GM19351 (cell line): ENCODE measurements around the gene CLDN19.
"Not testable (repeated sequence)": the region's sequence is repeated elsewhere in the genome, so short reads cannot be mapped to it uniquely, and the experiment has no call there.

Source experiments
- ATAC-seq: cut with Tn5 transposase; IDR thresholded peaks from one replicate; pipeline ENCODE4 v1.9.1; 2021; ENCODE audit warnings: mild to moderate bottlenecking, moderate library complexity; ENCODE audit not compliant: unreplicated experiment

The CLDN19 gene

DNA sequence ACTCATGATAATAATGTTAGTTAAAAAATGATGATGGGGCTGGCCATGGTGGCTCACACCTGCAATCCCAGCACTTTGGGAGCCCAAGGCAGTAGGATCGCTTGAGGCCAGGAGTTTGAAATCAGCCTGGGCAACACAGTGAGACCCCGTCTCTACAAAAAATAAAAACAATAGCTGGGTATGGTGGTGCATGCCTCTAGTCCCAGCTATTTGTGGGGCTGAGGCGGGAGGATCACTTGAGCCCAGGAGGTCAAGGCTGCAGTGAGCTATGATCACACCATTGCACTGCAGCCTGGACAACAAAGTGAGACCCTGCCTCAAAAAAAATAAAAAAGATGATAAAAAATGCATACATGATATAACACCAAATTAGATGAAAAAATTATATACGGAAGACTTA, 21.5 kb upstream of the CLDN19 start:
- ATAC-seq: no peak

GRCh38 chr1:42759114-42759513, 19.1 kb upstream of the CLDN19 start:
- ATAC-seq: no peak

DNA sequence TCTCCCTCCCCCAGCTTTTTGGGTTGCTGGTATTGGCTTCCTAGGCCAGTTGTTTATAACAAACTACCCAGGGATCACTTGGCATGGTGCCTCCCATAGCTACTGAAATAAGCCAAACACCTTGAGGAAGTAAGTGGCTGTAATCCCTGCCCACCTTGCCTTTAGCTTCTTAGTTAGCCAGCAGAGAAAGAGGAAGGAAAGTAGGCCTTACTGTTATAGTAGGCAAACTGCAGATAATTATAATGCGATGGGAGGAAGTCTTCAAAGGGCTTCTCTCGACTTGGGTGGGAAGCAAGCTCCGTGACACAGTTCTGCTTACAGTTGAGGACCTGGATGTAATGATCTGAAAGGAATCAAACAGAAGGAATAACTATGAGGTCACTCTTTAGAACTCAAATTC, 18.6 kb upstream of the CLDN19 start:
- no peak for ATAC-seq

DNA sequence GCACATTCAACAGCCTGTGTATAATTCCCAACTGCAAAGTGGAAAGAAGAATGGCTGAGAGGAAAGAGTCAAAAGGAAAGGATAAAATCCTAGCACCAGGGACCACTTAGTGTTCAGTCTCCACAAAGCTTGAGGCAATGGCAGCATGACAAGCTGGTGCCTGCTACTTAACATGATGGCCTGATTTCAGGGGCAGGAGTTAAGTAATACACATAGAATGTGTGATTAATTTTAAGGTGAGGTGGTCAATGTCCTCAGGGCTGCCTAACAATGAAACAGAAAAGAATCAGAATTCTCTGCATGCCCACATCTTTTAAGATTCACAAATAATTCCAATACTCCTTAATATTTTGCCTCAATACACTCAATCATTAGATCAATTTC, 17.8 kb upstream of the CLDN19 start:
- no peak for ATAC-seq

DNA sequence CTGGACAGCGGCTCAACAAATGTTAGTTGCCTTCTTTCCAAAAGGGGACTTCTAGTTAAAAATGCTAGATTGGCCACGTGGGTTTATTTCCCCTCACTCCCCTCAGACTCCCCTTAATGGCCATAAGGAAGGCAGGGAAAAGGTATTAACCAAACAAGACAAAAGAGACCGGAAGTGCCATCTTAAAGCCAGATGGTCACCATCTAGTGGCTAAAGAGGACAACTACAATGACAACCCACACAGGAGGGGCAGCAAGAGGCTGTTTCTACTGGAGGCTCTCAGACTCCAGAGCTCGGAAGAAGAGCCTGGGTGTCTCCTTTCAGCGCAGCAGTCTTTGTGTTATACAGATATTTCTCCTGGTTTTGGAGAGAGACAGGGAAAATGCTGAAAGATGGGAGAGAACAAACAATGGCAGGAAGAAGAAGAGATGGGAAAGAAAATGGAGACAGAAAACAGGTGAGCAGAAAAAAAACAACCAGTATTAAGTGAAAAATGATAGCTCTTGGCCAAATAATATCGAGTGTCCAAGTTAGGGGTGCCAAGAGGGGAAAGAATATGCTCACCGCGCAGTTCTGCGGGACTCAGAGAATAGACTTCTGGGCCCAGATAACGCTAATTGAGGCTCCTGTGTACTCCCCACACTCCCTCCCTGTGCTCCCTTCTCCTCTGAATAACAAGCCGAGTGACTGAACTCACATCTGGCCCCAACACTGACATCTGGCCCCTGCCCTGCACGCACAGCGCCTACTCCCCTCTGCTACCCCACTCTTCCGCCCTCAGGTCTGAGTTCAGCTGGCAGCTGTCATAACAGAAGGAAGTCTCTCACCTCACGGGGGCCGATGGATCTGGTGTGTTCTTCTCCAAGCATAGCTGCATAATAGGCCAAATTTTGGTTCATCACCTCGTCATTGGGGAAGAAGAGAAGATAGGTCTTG, 17.2 kb upstream of the CLDN19 start:
- no peak for ATAC-seq

DNA sequence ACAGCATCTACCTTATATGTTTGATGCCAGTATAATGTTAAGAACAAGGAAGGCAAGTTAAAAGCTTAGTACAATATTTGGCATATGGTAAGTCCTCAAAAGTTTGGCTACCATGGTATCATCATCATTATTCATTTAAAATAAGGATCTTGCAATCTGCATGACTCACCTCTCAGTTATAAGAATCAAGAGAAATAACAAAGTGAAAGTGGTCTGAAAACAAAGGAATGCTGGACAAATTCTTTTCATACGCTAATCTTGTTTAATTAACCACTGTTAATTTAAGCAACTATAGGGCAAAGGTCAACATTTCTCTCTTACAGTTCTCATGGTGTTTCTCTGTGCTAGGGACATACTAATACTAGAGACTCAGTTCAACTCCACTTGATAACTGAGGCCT, 13.0 kb upstream of the CLDN19 start:
- no peak for ATAC-seq

GRCh38 chr1:42752284-42752683, 12.2 kb upstream of the CLDN19 start:
- no peak for ATAC-seq

GRCh38 chr1:42751511-42752070, 11.6 kb upstream of the CLDN19 start:
- not testable (repeated sequence) for ATAC-seq

DNA sequence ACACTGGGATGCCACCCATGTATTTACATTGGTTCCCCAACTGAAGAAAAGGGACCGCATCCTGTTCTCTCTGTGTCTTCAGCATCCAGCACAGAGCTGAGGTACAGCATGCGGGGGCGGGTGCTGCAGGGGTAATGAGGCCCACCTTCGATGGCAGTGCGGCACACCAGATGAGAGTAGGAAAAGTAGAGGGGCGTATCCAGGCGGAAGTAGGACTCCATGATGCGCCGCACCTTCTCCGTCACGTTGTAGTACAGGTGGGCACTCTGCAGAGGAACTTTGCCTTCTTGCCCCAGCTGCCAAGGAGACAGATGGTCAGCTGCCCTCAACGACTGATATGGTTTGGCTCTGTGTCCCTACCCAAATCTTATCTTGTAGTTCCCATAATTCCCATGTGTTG, 10.0 kb upstream of the CLDN19 start:
- no peak for ATAC-seq

DNA sequence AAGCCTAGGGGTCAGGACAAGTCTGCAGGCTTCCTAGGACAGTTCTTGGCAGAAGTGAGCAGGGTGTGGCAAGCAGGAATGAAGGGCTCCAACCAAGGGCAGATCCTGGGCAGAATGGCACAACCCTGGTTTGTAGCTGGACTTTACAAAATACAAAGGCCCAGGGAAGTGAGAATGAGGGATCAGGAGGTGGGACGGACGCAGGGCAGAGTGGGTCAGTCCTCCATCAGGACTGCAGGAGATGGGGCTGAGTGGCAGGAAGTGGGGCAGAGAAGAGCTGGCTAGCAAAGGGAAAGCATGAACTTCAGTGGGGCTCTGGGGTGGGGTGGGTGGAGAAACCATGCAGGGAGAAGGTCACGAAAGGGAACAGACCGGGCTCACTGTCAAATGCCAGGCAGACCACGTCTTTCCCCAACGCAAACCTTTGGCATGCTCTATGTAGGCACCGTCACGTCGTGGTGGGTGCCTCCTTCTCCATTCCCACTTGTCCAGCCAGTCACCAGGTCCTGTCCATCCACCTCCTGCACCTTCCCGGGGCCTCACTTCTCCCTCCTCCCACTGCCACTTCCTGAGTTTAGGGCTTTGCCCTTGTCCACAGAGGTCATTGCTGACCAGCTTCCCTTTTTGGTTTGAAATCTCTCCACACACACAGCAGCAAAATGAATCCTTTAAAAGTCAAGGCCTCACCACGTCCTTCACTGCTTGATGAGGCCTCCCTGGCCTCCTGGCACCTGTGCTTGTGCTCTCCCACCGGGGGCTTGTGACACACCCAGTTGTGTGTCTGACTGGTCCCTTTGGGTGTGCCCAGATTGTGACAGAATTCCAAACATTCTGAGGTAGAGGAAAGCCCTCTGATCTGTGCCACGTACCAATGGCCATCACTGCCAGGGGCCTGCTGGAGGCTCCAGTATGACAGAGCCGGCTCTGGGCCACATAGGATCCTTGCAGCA, 8.7 kb upstream of the CLDN19 start:
- no peak for ATAC-seq

DNA sequence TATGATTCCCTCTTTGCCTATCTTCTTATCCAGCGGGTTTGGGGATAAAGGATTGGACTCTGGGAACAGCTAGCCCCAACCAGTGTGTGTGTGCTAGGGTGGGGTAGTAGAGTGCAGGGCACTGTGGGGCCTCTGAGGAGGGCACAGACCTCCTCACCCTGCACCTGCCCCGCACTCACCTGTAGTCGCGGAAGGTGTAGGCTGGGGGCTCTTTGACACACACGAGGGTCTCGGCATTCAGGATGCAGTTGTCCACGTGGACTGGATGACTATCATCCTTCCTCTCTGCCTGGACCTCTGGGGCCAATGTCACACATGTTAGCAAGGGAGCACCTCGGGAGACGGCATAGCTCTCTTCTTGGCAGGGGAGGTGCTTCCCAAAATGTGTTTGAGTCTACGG, 8.0 kb upstream of the CLDN19 start:
- ATAC-seq: no peak

- ATAC-seq: no peak
Measured at GRCh38 chr1:42747125-42747524, 7.1 kb upstream of the CLDN19 start.

- ATAC-seq: no peak
Measured at GRCh38 chr1:42746436-42747105, 6.5 kb upstream of the CLDN19 start.

DNA sequence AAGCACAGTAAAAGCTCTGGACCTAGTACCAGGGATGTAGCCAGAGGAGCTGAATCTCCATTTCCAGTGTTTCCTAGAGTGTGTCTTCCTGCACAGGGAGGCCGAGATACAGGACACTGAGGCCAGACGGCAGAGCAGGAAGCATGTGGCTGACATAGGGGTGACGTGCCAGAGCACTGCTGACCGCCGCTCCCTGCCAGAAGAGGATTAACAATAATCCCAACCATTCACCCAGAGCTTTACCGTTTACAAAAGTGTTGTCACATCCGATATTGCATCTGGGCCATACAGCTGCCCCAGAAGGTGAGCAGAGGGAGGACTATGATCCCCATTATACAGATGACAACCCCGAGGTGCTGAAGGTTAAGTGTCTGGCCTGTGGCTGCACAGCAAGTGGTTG, 5.8 kb upstream of the CLDN19 start:
- ATAC-seq: no peak

GRCh38 chr1:42744148-42744413, 4.0 kb upstream of the CLDN19 start:
- no peak for ATAC-seq

GRCh38 chr1:42743317-42744147, 3.5 kb upstream of the CLDN19 start:
- no peak for ATAC-seq

DNA sequence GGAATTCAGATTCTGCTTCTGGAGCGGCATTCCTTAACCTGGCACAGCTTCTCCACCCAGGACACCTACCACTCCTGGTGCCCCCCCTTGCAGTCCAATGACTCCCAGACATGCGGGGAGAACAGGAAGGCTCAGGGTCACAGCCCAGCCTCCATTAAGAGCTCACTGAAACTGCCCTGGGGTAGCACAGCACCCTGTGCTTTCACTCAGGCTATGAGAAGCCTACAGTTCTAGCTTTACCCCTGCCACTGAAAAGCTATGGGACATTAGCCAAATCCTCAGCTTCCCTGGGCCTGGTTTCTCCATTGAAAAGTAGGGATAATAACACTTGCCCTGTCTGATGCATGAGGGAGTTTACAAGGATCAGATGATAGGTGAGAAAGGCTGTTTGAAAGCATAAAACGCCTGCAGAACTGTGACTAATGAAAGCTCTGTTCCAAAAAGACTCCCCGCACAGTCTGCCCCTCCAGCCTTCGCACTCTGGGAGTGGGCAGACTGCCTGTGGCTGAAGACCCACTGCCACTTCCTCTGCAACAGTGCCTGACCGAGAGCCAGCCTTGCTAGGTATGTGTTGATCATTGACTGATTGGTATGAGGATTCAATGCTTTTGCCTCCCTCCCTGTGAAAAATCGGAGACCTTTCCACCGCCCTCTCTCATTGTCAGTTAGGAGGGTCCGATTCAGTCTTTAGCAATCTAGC, 2.7 kb upstream of the CLDN19 start:
- ATAC-seq: no peak

DNA sequence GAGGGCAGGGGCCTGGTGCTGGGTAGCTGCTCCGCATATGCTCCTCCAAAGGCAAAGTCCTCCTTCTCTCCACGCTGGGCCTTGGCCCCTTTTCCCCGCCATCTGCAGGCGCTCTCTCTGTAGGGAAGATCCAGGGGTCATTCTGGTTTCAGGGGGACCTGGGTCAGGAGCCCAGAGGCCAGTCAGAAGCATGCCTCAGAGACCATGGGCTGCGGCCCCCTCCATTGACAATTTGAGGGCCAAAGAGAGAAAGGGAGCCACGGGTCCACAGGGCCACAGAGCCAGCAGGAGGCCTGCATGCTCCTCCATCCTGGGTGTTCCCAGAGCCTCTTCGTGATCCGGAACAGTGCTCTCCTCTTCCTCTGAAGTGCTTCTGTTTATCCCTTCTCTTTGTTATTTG, 2.1 kb upstream of the CLDN19 start:
- no peak for ATAC-seq

GRCh38 chr1:42741706-42742105, 1.7 kb upstream of the CLDN19 start:
- ATAC-seq: no peak
